GM10248 (cell line): Measurements from ENCODE around the gene SLC46A1.

Source experiments
- CTCF ChIA-PET: fragments of 300-600 bp; sonication (Branson Sonifier 250); formaldehyde crosslinking; extraction: SDS; loops from one replicate; lab custom pipeline; 2021; ENCODE audit warnings: antibody characterized with exemption; lab: Yijun Ruan, JAX
- POLR2A ChIA-PET: fragments of 350-650 bp; sonication (Branson Sonifier 250); formaldehyde crosslinking; extraction: SDS; loops from one replicate; lab custom pipeline; 2020; ENCODE audit warnings: antibody characterized with exemption; lab: Yijun Ruan, JAX
- DNase-seq: peaks from one replicate; pipeline ENCODE4 v3.0.0; 2012; ENCODE audit errors: extremely low spot score
- TF ChIP-seq, protein P1 (sequence below): IDR thresholded peaks from 2 replicates; pipeline ENCODE4 v1.5.1; 2012; ENCODE audit warnings: mild to moderate bottlenecking, low read depth; ENCODE audit errors: extremely low read depth, missing control alignments, control extremely low read depth

The SLC46A1 gene

DNA sequence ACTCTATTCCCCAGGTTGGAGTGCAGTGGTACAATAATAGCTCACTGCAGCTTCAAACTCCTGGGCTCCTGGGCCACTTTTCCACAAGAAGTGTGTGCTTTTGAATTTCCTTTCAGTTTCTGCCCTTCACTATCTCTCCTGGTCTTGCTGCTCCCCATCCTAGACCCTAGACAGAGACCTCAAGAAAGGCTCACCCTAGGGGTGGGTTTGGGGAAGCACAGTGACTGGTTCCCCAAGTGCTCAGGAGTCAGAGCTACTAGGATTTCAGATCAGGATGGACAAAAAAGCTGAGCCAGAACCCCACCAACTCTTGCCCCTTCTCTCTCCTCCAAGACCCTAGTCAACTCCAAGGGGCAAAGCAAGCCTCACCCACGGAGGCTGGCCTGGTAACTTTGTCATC is 39.4 kb downstream of the SLC46A1 start:
- ChIA-PET CTCF (interaction anchor here (1.1 to 4.6 kb wide), 3 partner anchors 9 to 38 kb away, joined by 3 to 20 read pairs (median 4); partner anchors contain the start of gene POLDIP2), POLR2A (interaction anchor here (1.5 kb wide), 1 partner anchor 31 kb away, joined by 6 read pairs; the partner anchor contains the start of genes IFT20 and TNFAIP1)
- TF ChIP-seq, protein P1, sequence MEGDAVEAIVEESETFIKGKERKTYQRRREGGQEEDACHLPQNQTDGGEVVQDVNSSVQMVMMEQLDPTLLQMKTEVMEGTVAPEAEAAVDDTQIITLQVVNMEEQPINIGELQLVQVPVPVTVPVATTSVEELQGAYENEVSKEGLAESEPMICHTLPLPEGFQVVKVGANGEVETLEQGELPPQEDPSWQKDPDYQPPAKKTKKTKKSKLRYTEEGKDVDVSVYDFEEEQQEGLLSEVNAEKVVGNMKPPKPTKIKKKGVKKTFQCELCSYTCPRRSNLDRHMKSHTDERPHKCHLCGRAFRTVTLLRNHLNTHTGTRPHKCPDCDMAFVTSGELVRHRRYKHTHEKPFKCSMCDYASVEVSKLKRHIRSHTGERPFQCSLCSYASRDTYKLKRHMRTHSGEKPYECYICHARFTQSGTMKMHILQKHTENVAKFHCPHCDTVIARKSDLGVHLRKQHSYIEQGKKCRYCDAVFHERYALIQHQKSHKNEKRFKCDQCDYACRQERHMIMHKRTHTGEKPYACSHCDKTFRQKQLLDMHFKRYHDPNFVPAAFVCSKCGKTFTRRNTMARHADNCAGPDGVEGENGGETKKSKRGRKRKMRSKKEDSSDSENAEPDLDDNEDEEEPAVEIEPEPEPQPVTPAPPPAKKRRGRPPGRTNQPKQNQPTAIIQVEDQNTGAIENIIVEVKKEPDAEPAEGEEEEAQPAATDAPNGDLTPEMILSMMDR, result no peak
- DNase-seq, result no peak

DNA sequence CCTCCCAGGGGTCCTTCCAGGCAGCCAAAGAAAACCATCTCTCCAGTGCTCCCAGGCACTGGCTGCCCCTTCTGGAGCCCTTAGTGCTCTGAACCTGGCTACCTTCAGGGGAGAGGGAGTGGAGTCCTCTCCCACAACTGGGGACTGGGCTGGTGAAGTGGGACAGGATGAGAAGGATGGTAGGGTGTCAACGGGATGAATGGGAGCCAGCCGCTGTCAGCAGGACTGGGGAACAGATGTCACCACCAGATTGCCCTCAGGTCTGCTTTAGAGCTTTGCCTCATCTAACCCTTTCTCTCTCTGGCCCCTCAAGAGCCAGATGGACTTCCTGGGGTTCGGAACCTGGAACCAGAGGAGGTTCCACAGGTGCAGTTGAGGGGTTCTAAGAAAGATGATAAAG is 40.5 kb downstream of the SLC46A1 start:
- TF ChIP-seq, protein P1, result no peak
- ChIA-PET CTCF (interaction anchor here (0.9 to 1.5 kb wide), 2 partner anchors 22 to 51 kb away, joined by 3 read pairs; no protein-coding TSS in a partner anchor), POLR2A (no interaction called here)
- no peak for DNase-seq

DNA sequence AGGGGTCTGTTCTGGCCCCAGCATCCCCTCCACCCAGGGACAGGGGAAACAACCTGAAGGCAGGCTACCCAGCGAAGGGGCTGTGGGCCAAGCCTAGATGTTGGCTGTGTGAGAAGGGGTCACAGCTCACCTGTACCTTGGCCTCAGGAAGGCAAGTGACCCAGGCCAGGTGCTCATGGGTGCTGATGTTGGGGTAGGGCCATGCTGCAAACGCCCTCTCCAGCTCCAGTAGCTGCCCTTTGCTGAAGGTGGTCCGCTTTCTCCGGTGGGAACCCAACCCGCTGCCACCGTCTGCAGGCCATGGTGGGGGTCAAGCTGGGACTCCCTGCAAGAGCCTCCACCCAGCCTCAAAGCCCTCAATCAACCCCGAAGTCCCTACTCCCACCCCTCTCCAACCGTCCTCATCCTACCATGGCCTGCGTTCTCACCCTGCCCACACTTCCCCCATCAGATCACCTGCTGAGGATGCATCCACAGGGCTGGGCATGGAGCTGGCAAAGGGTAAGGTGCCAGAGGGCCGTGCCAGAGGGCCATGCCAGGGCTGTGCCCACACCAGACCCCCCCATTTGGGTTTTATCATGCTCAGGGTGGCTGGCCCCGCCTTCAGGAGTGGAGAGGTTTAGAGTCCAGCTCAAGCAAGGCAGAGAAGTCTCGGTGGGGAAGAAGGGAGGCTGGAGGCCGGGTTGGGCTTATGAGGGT is 41.2 kb downstream of the SLC46A1 start, which contains the start of gene SEBOX:
Gene SEBOX (minus strand): TSS at position 535 of the 699 bp plus-strand sequence. CDS start 48 bp downstream, at position 487.
- DNase-seq, result no peak
- TF ChIP-seq, protein P1, result no peak
- CTCF ChIA-PET, result interaction anchor here (1.5 kb wide), 1 partner anchor 22 kb away, joined by 3 read pairs; no protein-coding TSS in a partner anchor
- POLR2A ChIA-PET, result no interaction called here

DNA sequence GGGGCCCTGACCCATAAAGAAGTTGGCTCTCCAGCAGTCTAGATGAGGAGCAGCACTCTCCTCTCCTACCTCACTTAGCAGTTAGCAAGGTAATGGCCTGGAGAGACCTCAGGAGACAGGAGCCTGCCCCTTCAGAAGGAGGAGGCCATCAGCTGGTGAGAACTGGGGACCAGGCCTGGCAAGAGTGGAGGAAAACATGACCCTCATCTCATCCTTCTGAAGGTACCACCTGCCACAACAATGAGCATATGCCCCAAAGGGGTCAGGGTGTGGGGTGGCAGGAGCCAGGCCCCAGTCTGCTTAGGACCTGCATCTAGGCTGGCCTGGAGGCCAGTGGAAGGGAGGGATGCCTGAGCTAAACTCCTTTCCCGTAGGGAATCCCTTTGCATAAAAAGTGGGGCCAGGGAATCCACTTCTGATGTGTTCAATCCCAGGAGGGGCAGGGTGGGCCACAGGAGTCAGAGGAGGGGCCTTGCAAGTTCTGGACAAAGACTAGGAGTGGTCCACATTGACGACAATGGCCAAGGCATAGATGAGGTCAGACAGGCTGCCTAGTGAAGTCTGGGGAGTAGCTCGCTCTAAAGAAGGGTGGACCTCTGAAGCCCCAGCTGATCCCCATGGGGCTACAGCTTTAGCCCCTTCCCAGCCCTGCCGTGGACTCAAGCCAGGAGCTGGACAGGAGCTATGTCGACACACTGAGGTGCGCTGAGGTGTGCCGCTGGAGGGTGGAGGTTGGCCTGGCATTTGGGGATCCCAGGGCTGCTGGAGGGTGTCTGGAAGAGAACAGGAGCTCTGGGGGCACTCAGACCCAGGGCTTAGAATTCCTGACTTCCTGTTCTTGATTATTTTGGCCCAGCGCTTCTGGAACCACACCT is 42.0 kb downstream of the SLC46A1 start:
- POLR2A ChIA-PET, result no interaction called here
- TF ChIP-seq, protein P1, result no peak
- CTCF ChIA-PET, result no interaction called here
- DNase-seq, result no peak

DNA sequence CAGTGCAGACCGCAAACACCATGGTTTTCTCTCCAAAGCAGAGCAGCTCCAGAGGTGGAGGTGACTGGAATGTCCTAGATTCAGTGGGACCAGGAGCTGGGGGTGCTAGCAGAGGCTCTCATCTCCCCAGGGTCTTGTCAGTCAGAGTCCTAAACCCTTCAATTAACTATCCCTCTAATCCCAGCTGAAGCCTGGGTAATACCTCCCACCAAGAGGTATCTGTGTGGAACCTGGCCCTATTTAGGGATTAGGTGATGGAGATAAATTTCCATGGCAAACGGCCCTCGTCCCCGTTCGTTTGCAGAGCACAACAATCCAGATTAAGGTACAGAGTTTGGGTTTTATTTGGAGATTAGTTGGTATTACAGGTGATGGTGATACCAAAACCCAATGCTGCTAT is 42.8 kb downstream of the SLC46A1 start:
- DNase-seq, result no peak
- ChIA-PET CTCF (interaction anchor here (1.2 kb wide), 2 partner anchors 54 to 111 kb away, joined by 3 read pairs; no protein-coding TSS in a partner anchor), POLR2A (no interaction called here)
- TF ChIP-seq, protein P1, result no peak

DNA sequence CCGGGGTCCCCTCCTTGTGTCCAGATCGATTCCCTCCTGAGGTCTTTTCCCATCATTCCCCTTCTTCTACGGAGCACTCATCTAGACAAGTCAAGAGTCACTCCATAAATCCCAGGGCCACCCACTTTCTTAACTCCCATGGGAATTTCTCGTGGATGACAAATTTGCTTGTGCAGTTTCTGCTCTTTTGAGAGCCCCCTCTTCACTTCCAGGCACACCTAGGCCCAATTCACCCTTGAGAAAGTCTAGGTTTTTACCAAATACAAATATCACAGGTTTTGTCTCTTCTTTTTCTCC is 48.2 kb downstream of the SLC46A1 start:
- CTCF ChIA-PET, result interaction anchor here (1.2 to 3.0 kb wide), 6 partner anchors 10 to 59 kb away, joined by 3 to 20 read pairs (median 6); partner anchors contain the start of genes IFT20, TNFAIP1 and VTN
- TF ChIP-seq, protein P1, result no peak
- POLR2A ChIA-PET, result interaction anchor here (0.6 to 4.0 kb wide), 6 partner anchors 9 to 357 kb away, joined by 4 to 27 read pairs (median 4); partner anchors contain the start of genes IFT20 and TNFAIP1
- no peak for DNase-seq
